SK-N-SH treated with all-trans-retinoic acid at 6 μM for 48 hours (cell line): ENCODE measurements around the gene ERI3.

ENCODE experiments used
- ESRRG ChIP-seq: fragments of 250-450 bp; sonication (Bioruptor Pico); IDR thresholded peaks from 2 replicates; pipeline ENCODE4 v1.6.1; 2021; ENCODE audit warnings: mild to moderate bottlenecking
- OSR1 ChIP-seq: fragments of 250-450 bp; sonication (Bioruptor Pico); IDR thresholded peaks from 2 replicates; pipeline ENCODE4 v1.8.0; 2022; ENCODE audit warnings: moderate library complexity, mild to moderate bottlenecking, inconsistent platforms
- ZFP3 ChIP-seq: fragments of 250-450 bp; sonication (Bioruptor Pico); IDR thresholded peaks from 2 replicates; pipeline ENCODE4 v1.5.0; 2020; ENCODE audit warnings: mild to moderate bottlenecking, moderate library complexity
- ZFP30 ChIP-seq: fragments of 450-650 bp; formaldehyde crosslinking; IDR thresholded peaks from 2 replicates; pipeline ENCODE4 v1.5.0; 2022; ENCODE audit warnings: mild to moderate bottlenecking, moderate library complexity

DNA sequence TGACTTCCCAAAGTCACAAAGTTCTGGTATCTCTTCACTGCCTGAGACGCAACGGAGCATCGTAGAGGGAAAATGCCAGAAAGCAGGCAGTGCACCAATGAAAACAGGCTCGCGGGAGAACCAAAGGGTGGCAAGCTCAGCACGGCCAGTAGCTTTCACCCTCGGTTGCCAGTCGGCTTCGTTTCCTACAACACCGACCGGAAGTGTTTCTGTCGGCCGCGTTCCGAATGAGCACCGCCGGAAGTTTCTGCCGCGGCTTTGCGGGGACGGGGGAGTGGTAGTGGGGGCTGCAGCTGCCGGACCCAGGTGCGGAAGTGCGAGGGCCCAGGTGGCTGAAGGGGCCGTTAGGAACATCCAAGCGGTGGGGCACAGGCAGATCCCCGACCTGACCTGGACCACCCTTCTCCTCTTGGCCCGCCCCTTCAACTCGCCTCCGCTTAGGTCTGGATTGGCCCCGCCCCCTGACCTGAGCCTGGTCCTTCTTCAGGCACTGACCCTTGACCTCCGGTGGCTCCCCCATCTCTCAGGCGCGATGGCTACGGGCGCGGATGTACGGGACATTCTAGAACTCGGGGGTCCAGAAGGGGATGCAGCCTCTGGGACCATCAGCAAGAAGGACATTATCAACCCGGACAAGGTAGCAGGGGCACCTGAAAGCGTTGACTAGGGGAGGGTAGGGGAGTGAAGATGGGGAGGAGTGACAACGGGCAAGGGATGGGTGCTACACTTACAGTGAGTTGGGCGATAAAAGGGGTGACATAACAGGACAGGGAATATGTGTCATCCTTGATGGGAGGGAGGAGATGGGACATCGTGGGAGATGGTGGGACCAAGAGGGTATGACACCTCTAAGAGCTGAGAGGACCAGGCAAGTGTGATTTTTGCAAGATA lies 141.6 kb downstream of the ERI3 start, which contains the start of gene DMAP1:
- no peak for TF ChIP-seq ESRRG (CRISPR knock-in tag)
- TF ChIP-seq ZFP30 = no peak; the same call in 1 of the 2 replicates
- peak; percentile 67; the same call in 1 of the 2 replicates for TF ChIP-seq ZFP3
- no peak for TF ChIP-seq OSR1
